Femur (tissue), 1 donor: ENCODE results near the gene PPP1R12B.

Experiments used
- DNase-seq: peaks from one replicate; pipeline ENCODE4 v3.0.0-alpha.2; 2017

PPP1R12B gene, protein sequence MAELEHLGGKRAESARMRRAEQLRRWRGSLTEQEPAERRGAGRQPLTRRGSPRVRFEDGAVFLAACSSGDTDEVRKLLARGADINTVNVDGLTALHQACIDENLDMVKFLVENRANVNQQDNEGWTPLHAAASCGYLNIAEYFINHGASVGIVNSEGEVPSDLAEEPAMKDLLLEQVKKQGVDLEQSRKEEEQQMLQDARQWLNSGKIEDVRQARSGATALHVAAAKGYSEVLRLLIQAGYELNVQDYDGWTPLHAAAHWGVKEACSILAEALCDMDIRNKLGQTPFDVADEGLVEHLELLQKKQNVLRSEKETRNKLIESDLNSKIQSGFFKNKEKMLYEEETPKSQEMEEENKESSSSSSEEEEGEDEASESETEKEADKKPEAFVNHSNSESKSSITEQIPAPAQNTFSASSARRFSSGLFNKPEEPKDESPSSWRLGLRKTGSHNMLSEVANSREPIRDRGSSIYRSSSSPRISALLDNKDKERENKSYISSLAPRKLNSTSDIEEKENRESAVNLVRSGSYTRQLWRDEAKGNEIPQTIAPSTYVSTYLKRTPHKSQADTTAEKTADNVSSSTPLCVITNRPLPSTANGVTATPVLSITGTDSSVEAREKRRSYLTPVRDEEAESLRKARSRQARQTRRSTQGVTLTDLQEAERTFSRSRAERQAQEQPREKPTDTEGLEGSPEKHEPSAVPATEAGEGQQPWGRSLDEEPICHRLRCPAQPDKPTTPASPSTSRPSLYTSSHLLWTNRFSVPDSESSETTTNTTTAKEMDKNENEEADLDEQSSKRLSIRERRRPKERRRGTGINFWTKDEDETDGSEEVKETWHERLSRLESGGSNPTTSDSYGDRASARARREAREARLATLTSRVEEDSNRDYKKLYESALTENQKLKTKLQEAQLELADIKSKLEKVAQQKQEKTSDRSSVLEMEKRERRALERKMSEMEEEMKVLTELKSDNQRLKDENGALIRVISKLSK

DNA sequence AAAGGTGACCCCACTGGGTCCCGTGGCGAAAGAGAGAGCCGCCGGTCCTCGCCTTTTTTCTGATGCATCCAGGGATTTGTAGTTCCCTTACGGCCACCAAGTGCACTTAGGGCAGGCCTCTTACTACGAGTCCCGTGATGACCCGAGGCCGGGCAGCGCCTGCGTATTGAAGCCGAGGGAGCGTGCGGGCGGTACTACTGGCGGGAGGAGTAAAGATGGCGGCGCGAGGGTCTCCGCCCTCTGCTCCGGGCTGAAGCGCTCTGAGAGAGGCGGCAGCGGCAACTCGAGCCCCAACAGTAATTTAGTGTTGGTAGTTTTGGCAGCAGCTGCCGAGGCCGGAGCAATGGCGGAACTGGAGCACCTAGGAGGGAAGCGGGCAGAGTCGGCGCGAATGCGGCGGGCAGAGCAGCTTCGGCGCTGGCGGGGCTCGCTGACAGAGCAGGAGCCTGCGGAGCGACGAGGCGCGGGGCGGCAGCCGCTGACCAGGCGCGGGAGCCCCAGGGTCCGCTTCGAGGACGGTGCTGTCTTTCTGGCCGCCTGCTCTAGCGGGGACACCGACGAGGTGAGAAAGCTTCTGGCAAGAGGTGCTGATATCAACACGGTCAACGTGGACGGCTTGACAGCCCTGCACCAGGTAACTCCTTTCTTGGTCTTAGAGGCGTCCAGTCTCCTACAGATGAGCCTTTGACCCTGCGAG is at the start of gene PPP1R12B:
Gene PPP1R12B (plus strand): TSS at position 191 of the 697 bp plus-strand sequence. CDS start 153 bp downstream, at position 344.
- peak; percentile 99 for DNase-seq

DNA sequence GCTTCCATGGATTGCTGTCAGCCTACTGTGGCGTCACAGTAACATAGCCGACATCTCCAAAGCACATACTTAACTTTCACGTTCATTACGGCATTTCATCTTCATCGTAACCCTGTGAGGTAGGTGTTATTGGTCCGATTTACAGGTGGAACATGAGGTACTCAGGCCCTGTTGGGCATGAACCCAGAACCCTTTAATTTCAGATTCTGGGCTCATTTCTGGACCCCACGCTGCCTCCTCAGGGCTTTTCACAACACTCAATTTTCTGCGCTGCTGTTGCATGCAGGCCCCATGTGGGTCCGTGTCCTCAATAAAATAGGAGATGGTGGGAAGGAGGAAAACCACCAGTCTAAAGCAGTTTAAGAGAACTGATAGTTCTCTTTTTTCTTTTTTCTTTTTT is 46.3 kb upstream of the PPP1R12B start:
- DNase-seq: no peak

DNA sequence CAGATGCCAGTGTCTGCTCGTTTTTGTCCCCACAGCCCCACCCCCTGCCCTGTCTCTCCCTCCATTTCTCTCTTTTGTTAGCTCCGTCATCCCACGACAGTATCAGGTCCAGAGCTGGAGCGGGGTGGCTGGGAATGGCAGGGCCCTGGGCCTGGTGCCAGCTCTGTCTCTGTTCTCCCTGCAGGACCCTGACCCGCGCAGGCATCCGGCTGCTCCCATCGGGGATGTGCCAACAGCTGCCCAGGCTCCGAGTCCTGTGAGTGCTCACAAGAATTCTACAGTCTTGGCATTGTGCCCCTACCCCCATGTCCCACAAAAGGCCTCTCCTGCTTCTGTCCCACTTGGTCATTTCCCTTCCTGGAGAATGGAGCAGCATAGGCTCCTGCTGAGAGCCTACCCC is 44.1 kb upstream of the PPP1R12B start:
- peak; percentile 76 for DNase-seq

DNA sequence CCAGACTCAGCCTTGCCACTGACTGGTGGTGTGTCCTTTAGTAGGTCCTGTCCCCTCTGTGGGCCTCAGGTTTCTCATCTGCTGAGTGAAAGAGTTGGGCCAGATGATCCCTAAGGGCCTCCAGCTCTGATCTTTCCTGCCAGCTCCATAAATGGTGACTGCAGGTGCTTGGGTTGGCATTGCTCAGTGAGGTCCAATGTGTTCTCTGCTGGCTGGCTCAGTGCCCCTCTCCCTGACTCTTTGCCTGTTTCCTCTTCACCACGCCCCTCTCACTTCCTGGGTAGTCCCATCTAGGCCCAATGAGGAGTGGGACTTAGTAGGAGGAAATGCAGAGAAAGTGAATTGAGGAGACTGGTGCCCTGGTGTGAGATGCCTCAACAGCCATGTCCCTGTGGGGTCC is 43.3 kb upstream of the PPP1R12B start:
- DNase-seq: no peak

DNA sequence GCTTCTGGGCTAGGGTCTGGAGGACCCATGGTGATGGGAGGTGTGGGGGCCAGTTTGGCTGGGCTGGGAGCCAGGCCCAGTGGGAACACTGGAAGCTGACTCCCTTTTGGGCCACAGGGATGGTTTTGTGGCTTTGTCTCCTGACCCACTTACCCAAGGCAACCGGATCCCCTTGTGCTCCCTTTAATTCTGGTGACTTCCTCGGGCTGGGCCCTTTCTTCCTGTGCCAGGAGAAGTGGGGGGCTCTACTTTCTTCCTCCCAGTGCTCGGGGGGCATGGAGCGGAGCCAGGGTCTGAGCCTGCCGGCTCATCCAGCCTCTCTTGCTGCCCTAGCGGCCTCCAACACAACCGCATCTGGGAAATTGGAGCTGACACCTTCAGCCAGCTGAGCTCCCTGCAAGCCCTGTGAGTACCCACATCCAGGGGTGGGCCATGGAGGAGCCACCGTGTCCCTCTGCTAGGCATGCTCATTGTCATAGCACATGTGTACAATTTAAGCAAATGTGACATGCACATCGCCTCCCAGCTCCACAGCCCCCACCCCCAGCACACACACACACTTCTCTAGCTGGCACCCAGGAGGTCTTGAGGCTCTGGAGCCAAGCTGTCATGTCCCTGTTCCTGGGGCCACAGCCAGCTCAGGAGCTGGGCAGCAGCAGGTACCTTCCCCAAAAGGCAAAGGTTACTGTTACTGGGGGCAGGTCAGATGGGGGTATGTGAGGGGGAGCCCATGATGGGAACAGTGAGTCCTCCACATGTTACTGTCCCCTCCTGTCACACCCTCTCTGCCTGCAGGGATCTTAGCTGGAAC is 41.8 kb upstream of the PPP1R12B start:
- no peak for DNase-seq

DNA sequence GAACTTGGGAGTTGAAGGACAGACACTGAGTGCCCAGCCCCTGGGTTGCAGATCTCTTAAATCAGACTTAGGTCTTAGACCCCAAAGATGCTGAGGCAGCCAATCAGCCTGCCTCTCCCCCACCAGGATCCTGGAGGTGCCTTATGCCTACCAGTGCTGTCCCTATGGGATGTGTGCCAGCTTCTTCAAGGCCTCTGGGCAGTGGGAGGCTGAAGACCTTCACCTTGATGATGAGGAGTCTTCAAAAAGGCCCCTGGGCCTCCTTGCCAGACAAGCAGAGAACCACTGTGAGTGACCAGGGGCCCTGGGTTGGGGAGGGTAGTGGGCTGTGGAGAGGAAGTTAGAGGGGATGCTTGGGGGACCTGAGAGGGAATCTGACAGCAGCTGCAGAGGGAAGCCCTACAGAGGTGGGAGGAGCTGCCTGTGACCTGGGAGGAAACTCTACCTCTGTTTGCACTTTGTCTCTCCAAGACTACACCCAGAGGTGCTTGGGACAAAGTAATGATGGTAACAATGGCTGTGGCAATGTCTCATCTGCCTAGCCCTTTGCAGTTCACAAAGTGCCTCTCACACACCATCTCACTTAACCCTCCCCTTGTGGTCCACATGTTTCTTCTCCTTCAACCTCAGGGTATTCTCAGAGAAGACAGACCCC is 38.3 kb upstream of the PPP1R12B start:
- no peak for DNase-seq

DNA sequence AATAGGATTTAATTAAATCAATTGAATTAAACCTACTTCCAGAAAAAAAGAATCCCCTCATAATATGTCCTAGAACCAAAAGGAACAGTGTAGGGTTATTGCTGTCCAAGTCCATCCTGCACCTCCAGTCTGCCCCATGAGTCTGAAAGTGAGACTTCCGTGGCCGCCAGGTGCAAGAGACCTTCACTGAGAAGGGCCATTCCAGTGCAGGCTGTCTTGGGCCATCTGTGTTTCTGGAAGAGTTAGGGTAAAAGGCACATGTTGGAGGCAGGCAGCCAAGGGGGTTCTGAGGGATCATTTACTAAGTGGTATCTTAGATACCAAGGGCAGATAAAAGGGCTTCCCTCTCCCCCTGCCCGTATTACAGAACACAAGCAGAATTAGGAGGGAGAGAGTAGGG is 37.8 kb upstream of the PPP1R12B start:
- no peak for DNase-seq

DNA sequence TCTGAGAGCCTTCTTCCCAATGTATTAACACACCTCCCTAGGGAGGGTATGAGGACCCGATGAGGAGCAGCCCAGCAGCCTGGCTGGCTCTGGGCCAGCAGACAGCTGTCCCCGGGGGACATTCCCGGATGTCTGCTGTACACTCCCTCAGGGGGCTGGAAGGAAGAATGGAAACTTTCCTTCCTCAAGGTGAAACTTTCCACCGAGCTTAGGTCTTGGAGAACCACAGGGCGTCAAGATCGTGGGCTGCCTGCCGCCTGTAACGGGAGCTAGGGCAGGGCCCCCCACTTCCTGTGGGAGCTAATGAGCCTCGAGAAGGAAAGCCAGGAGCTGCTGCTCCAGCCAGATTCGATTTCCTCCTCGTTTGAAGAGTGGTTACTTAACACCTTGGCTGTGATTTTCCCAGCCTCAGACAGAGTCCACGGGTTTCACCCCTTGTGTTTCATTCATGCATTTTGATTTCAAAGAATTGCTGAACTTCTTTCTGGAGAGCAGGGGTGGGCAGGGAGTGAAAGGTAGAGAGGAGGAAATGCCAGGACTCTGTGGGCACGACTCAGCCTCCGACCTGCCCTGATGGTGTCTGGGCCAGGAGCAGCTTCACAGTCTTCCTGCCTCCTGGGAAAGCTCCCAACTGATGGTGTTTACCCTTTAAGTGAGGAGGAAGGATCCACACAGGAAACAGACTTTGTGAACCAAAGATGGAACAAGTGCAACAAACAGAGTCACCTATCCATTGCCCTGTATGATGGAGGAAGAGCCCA is 36.4 kb upstream of the PPP1R12B start:
- peak; percentile 44 for DNase-seq

DNA sequence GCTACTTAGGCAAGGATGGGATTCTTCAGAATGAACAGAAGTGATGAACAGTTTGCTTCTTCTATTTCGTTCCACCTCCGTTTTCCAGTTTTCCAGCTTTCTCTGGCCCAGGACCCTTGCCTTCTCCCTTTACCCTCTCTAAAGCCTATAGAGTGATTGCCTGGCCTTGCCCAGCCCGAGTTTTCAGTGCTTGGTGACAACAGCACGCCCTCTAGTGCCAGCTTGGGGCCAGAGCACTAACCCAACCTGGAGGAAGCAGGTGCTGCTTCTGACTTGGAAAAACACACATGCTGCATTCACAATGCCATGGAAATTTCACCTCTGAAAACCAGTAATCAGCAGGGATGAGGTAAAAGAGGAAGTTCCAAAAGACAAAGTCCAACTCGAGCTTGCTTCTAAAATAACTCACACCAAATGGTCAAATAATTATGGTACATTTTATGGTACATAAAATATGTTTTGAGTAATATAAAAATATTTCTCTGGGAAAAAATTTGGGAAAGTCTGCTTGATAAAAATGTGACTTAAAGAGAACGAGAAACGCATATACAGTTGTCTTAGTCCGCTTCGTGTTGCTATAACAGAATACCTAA is 32.8 kb upstream of the PPP1R12B start:
- peak; percentile 84 for DNase-seq

DNA sequence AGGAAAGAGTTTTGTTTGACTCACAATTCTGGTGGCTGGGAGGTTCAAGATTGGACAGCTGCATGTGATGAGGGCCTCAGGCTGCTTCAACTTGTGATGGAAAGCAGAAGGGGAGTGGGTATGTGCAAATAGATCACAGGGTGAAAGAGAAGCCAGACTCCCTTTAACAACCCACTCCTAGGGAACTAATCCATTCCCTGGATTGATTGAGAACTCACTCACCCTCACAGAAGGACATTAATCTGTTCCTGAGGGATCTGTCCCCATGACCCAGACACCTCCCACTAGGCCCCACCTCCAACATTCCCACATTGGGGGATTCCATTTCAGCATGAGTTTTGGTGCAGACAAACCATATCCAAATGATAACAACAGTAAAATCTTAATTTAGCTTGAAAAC is 32.3 kb upstream of the PPP1R12B start:
- DNase-seq: no peak

DNA sequence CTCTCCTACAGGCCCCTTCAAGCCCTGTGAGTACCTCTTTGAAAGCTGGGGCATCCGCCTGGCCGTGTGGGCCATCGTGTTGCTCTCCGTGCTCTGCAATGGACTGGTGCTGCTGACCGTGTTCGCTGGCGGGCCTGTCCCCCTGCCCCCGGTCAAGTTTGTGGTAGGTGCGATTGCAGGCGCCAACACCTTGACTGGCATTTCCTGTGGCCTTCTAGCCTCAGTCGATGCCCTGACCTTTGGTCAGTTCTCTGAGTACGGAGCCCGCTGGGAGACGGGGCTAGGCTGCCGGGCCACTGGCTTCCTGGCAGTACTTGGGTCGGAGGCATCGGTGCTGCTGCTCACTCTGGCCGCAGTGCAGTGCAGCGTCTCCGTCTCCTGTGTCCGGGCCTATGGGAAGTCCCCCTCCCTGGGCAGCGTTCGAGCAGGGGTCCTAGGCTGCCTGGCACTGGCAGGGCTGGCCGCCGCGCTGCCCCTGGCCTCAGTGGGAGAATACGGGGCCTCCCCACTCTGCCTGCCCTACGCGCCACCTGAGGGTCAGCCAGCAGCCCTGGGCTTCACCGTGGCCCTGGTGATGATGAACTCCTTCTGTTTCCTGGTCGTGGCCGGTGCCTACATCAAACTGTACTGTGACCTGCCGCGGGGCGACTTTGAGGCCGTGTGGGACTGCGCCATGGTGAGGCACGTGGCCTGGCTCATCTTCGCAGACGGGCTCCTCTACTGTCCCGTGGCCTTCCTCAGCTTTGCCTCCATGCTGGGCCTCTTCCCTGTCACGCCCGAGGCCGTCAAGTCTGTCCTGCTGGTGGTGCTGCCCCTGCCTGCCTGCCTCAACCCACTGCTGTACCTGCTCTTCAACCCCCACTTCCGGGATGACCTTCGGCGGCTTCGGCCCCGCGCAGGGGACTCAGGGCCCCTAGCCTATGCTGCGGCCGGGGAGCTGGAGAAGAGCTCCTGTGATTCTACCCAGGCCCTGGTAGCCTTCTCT is 30.3 kb upstream of the PPP1R12B start:
- no peak for DNase-seq

DNA sequence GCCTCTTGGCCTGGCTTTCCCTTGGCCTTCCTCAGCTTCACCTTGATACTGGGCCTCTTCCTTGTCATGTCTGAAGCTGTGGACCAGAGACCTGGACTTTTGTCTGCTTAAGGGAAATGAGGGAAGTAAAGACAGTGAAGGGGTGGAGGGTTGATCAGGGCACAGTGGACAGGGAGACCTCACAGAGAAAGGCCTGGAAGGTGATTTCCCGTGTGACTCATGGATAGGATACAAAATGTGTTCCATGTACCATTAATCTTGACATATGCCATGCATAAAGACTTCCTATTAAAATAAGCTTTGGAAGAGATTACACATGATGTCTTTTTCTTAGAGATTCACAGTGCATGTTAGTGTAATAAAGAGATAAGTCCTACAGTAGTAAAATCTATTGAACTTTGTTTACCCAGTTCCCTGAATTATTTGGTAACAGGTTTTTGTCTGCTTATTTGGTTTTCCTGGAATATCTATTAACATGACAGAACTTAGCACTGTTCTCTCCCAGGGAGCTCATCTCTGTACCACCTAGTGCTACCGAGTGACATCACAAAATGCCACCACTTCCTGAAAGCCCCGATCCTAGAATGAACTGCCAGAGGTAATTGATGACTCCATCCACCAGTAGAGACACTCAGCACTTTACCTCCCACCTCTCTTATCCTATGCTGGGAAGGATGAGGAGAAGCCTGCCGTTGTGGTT is 29.0 kb upstream of the PPP1R12B start:
- DNase-seq: no peak

DNA sequence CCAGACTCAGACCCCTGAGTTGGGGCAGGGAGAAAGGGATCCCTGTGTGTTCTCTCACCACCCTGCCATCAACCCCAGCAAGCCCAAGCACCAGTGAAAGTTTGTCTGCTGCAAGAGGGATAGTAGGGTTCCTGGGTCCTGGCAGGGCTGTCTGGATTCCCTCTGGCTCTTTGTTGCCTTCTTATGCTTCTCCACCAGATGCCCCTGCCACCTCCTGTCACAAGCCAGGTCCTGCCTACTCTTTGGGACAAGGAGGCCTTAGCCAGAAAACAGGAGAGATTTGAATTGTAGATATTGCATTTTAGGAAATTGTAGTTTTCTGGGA is 28.5 kb upstream of the PPP1R12B start:
- DNase-seq: no peak

DNA sequence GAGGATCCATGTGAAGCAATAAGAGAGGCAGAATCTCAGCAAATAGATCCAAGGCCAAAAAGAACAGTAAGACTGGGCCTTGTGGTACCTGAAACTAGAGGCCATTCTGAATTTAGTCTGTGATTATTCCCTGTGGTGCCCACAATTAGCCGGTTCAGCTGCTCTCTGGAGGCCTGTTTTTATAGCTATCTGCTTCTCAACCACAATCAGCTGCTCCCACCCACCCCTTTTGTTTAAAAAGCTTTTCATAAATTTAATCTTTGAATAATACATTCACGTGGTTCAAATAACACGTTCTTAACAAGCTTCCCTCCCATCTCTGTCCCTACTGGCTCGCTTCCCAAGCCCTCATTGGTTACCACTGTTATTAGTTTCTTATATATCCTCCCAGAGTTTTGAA is 24.8 kb upstream of the PPP1R12B start:
- no peak for DNase-seq

DNA sequence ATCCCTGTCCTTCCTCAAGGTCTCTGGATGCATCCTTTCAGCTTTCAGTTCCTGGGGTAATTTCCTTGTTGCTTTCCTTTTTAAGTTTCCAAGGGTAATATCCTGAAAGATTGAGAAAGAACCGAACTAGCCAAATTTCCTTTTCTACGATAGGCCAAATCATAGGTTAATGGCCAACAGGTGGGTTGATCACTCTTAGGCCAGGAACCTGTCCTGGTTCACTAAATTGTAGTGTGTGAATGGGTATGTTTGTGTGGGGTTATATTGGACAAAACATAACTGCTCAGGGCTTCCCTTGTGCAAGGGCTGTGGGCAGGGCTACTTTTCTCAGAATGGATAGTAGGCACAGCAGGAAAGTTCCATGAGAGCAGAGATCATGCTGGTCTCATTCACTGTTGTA is 23.9 kb upstream of the PPP1R12B start:
- DNase-seq: no peak

DNA sequence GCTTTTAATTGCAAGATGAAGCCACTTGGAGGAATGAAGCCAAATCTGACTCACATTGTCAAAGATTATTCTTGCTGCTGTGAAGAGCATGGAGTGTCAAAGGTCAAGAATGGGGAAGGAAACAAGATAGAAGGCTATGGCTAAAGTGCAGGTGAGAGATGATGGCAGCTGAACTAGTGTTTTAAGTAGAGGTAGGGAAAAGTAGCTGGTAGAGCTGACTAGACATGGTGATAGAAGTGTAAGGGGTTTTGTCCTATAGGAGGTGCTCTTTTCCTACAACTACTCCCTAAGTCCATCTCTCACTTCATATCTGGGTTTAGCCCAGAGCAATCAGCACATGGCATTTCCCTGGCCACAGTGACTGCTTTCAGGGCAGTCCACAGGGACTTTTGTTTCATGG is 18.6 kb upstream of the PPP1R12B start:
- DNase-seq: no peak

DNA sequence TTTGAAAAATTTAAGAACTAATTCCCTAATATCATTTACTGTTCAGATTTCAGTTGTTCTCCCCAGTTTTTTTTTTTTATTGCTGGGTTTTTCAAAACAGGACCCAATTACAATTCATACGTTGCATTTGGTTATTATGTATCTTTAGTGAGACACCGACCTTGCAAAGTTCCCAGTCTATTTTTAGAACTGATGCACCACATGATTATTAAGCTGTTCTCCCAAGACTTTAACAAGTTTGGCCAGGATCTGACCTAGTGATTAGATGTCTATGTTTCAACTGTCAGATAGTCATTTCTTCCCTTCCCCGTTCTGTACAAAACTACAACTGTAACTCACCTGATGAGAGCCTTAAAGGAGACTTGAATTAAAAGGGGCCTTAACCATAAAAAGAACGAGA is 14.6 kb upstream of the PPP1R12B start:
- no peak for DNase-seq

DNA sequence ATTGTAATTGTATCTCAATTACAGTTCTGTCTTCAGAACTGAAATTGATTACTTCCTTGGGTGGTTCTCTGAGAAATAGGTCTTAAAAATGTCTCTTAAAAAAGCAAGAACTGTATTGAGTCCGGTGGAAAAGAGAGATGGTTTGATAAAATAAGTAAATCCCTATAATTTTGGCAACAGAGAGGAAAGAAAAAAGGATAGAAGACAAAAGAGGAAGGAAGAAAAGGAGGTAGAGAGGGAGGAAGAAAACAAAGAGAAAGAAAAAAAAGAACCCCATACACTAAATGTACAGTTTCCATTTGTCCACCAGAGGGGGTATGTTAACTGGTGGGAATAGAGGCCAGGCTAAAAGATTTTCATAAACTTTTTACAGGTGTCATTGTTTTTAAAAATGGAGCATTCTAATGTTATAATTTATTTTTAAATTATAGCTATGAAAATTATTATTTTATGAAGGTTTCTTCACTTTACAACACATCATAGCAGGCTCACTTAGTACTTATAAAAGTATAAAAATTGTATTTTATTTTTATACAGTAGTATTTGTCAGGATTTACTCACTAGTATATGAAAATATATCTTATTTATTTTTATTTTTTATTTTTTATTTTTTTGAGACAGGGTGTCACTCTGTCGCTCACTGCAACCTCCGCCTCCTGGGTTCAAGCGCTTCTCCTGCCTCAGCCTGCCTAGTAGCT is 4.7 kb upstream of the PPP1R12B start:
- no peak for DNase-seq
